Astrocyte (in vitro differentiated cells and primary cell): Measurements from ENCODE around the gene SMIM45.

Experiments
- DNase-seq: peaks from one replicate; pipeline ENCODE4 v3.0.0-alpha.2; 2010; ENCODE audit warnings: low read depth
- FAIRE-seq: peaks from 2 replicates; lab custom pipeline; 2011; peaks lifted over from hg19 to GRCh38; lab: Jason Lieb, UNC
- H2AFZ ChIP-seq: 2 replicates; pipeline ENCODE4 v1.6.0; 2012; ENCODE audit warnings: low read depth, low read length, inconsistent platforms
- H3K27ac ChIP-seq: 2 replicates; pipeline ENCODE4 v1.5.1; 2011; ENCODE audit warnings: low read depth, low read length, inconsistent platforms
- H3K27me3 ChIP-seq: 2 replicates; pipeline ENCODE4 v1.6.0; 2011; ENCODE audit warnings: low read length, inconsistent platforms; ENCODE audit not compliant: insufficient read depth
- H3K36me3 ChIP-seq: 2 replicates; pipeline ENCODE4 v1.5.1; 2011; ENCODE audit warnings: low read length, inconsistent platforms; ENCODE audit not compliant: insufficient read depth
- H3K4me1 ChIP-seq: 2 replicates; pipeline ENCODE4 v1.5.1; 2011; ENCODE audit warnings: low read length, inconsistent platforms; ENCODE audit not compliant: insufficient read depth
- H3K4me2 ChIP-seq: 2 replicates; pipeline ENCODE4 v1.6.0; 2012; ENCODE audit warnings: low read length, inconsistent platforms
- H3K4me3 ChIP-seq: 2 replicates; pipeline ENCODE4 v1.5.1; 2011; ENCODE audit warnings: low read depth, mild to moderate bottlenecking, low read length, inconsistent platforms; ENCODE audit not compliant: insufficient read depth
- H3K79me2 ChIP-seq: 2 replicates; pipeline ENCODE4 v1.6.0; 2012; ENCODE audit warnings: mild to moderate bottlenecking, low read length, inconsistent platforms; ENCODE audit not compliant: insufficient read depth
- H3K9ac ChIP-seq: 2 replicates; pipeline ENCODE4 v1.6.0; 2012; ENCODE audit warnings: mild to moderate bottlenecking, low read length, inconsistent platforms
- H3K9me3 ChIP-seq: 2 replicates; pipeline ENCODE4 v1.5.1; 2012; ENCODE audit warnings: low read depth, mild to moderate bottlenecking, low read length, inconsistent platforms; ENCODE audit not compliant: insufficient read depth
- H4K20me1 ChIP-seq: 2 replicates; pipeline ENCODE4 v1.6.0; 2012; ENCODE audit warnings: low read length, inconsistent platforms; ENCODE audit not compliant: insufficient read depth
- H3K27ac Mint-ChIP-seq: one replicate; pipeline ENCODE4 v1.8.0; 2021; ENCODE audit warnings: mild to moderate bottlenecking, mixed read lengths; ENCODE audit not compliant: unreplicated experiment
- H3K27me3 Mint-ChIP-seq: one replicate; pipeline ENCODE4 v1.8.0; 2021; ENCODE audit warnings: low read depth, mixed read lengths; ENCODE audit not compliant: unreplicated experiment
- H3K36me3 Mint-ChIP-seq: one replicate; pipeline ENCODE4 v1.8.0; 2021; ENCODE audit warnings: low read depth, mixed read lengths; ENCODE audit not compliant: unreplicated experiment
- H3K4me1 Mint-ChIP-seq: one replicate; pipeline ENCODE4 v1.8.0; 2021; ENCODE audit warnings: low read depth, mixed read lengths; ENCODE audit not compliant: unreplicated experiment
- H3K4me3 Mint-ChIP-seq: one replicate; pipeline ENCODE4 v1.8.0; 2021; ENCODE audit warnings: mild to moderate bottlenecking, moderate library complexity, mixed read lengths; ENCODE audit not compliant: unreplicated experiment
- H3K9me3 Mint-ChIP-seq: one replicate; pipeline ENCODE4 v1.8.0; 2021; ENCODE audit warnings: mild to moderate bottlenecking, mixed read lengths; ENCODE audit not compliant: unreplicated experiment
- EZH2 ChIP-seq: IDR thresholded peaks from 2 replicates; pipeline ENCODE4 v1.6.1; 2012; ENCODE audit warnings: mild to moderate bottlenecking, low read length, inconsistent platforms; ENCODE audit not compliant: insufficient read depth
- TF ChIP-seq, protein P1 (sequence below): IDR thresholded peaks from 2 replicates; pipeline ENCODE4 v1.5.1; 2011; ENCODE audit warnings: low read depth, mild to moderate bottlenecking, inconsistent platforms, low read length, moderate library complexity; ENCODE audit not compliant: insufficient read depth

SMIM45 gene

DNA sequence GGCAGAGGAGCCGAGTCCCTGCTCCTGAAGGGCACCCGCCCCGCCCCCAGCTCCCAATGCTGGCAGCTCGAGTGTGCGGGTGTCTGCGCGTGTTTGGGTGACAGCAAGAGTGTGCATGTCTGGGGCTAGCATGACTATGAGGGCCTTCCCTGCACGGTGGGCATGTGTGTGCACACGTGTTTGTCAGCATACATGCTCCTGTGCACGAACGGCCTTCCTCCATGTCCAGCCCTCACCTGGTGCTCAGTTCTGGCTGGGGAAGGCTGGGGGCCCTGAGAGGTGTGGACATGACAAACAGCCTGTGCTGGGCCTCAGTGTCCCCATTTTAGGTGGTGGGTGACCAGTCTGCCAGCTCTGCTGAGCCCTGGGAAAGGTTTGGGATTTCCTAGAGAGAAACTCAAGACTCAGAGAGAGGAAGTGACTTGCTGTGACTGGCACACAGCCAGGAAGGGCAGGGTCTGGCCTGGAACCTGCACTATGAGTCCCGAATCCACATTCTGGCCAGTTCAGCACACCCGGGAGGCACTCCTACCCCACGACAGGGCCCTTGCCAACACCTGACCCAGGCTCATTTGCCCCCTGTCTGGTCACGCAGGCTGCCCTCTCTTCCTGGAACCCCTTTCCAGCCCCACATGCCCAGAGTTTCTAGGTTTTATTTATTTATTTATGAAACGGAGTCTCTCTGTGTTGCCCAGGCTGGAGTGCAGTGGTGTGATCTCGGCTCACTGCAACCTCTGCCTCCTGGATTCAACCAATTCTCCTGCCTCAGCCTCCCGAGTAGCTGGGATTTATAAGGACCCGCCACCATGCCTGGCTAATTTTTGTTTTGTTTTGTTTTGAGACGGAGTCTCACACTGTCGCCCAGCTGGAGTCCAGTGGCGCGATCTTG is 33.8 kb upstream of the SMIM45 start:
- peak; percentile 29 for DNase-seq
- peaks cover 37% of the 10 kb centered on the region for H3K27me3 Mint-ChIP-seq
- no peak for FAIRE-seq
- no peak overlapping the region for H2AFZ ChIP-seq
- H3K79me2 ChIP-seq, result no peaks in the 10 kb centered on the region
- no peaks in the 10 kb centered on the region for H3K9me3 ChIP-seq
- TF ChIP-seq, protein P1, sequence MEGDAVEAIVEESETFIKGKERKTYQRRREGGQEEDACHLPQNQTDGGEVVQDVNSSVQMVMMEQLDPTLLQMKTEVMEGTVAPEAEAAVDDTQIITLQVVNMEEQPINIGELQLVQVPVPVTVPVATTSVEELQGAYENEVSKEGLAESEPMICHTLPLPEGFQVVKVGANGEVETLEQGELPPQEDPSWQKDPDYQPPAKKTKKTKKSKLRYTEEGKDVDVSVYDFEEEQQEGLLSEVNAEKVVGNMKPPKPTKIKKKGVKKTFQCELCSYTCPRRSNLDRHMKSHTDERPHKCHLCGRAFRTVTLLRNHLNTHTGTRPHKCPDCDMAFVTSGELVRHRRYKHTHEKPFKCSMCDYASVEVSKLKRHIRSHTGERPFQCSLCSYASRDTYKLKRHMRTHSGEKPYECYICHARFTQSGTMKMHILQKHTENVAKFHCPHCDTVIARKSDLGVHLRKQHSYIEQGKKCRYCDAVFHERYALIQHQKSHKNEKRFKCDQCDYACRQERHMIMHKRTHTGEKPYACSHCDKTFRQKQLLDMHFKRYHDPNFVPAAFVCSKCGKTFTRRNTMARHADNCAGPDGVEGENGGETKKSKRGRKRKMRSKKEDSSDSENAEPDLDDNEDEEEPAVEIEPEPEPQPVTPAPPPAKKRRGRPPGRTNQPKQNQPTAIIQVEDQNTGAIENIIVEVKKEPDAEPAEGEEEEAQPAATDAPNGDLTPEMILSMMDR, result no peak
- TF ChIP-seq EZH2, result peak; percentile 3
- no peak overlapping the region for H3K27ac ChIP-seq
- H3K4me1 ChIP-seq, result peaks cover 11% of the 10 kb centered on the region
- no peaks in the 10 kb centered on the region for H3K36me3 Mint-ChIP-seq
- H3K4me3 Mint-ChIP-seq, result no peak overlapping the region
- H3K27me3 ChIP-seq, result peaks cover 29% of the 10 kb centered on the region
- H3K9ac ChIP-seq, result no peak overlapping the region
- H3K4me2 ChIP-seq, result peak overlapping the region; percentile 36
- H4K20me1 ChIP-seq, result peaks cover 11% of the 10 kb centered on the region
- H3K36me3 ChIP-seq, result no peaks in the 10 kb centered on the region
- no peak overlapping the region for H3K4me3 ChIP-seq
- no peak overlapping the region for H3K27ac Mint-ChIP-seq
- no peaks in the 10 kb centered on the region for H3K9me3 Mint-ChIP-seq
- H3K4me1 Mint-ChIP-seq, result peaks cover 5% of the 10 kb centered on the region

DNA sequence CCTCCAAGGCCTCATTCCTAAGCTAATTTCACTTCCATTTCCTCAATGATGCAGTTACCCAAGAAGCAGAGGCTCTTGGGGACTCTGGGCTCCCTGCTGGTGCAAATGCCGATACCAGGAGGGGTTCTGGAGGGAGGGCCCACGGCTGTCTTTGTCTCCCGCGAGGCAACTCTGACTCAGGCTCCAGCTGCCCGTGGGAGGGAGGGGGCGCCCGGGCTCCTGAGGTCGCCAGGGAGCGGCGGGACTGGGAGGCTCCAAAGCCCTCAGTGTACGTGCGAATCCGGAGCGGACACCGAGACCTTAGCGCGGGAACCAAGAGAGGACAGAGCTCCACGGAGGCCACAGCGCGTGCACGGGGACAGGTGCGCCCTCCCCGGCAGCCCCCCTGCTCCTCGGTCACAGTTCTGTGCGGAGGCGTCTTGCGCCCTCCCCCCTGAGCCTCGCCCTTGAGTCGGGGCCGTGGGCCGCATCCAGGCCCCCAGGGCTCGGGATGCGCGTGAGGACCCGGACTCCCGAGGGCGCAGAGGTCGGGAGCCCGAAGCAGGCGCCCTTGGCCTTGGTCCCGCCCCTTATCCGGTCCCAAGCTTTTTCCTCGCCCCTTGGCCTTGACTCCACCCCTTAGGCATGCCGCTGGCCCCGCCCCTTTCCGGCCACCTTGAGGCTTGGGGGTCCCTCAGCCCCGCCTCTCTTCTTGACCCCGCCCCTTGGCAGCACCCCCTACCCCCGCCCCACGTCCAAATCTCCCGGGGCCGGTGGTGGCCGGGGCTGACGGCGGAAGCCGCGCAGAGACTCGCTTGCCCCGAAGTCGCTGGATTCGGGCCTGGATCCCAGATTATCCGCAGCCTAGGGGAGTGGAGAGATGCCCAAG is 32.4 kb upstream of the SMIM45 start:
- no peaks in the 10 kb centered on the region for H3K9me3 Mint-ChIP-seq

More for the DNA sequence above, 32.4 kb upstream of the SMIM45 start:
- Histone ChIP-seq H3K79me2 (no peaks in the 10 kb centered on the region), H3K27ac (no peak overlapping the region), H3K9me3 (no peaks in the 10 kb centered on the region), H4K20me1 (peaks cover 8% of the 10 kb centered on the region), H3K4me3 (peak overlapping the region; percentile 51), H2AFZ (peak overlapping the region; percentile 82), H3K4me1 (peaks cover 11% of the 10 kb centered on the region), H3K27me3 (peaks cover 25% of the 10 kb centered on the region), H3K4me2 (peak overlapping the region; percentile 87), H3K36me3 (no peaks in the 10 kb centered on the region), H3K9ac (peak overlapping the region; percentile 3)
- no peak for FAIRE-seq
- Mint-ChIP-seq H3K27me3 (peaks cover 37% of the 10 kb centered on the region), H3K27ac (no peak overlapping the region), H3K36me3 (no peaks in the 10 kb centered on the region), H3K4me3 (peak overlapping the region; percentile 62), H3K4me1 (peaks cover 5% of the 10 kb centered on the region)
- no peak for DNase-seq
- TF ChIP-seq, protein P1, result no peak
- no peak for TF ChIP-seq EZH2
